ENCODE results near the gene TAOK2. TPM values are rescaled to one million over a fixed set of nuclear protein-coding genes. Genes with fewer than 3 reads are reported as not detected.

Gene TAOK2
- total and polyA plus RNA-seq, 2 of the 13 experiments (the other 11 are each of a cell fraction or from before 2014, with no cell fraction given): 17.4 to 43.2 TPM

- intact Hi-C loops (cut with micrococcal nuclease; ENCODE audit: unreplicated experiment) (loop anchor here (5.0 kb wide), 1 partner anchor 331 kb away; no protein-coding TSS in a partner anchor), in situ Hi-C loops (cut with HindIII; ENCODE audit: extremely low pct_ligation_motif_present, low pct_unique_long_range_greater_than_20kb) (loop anchor here (10.0 kb wide), 1 partner anchor 338 kb away; no protein-coding TSS in a partner anchor)
- Histone ChIP-seq H3K4me1 (ENCODE audit: insufficient read depth, low read length) (peaks cover 31% of the 10 kb centered on the region), H3K27me3 (ENCODE audit: control insufficient read depth in 1 of 2, insufficient read depth in 2 of 2, low read length in 2 of 2) (peaks cover 10 to 41% of the 10 kb centered on the region in 2 experiments), H3K79me2 (ENCODE audit: insufficient read depth, low read length) (no peaks in the 10 kb centered on the region), H3K9me3 (ENCODE audit: low read length) (no peaks in the 10 kb centered on the region), H3K36me3 (replicated peaks in 1 of 2; ENCODE audit: control insufficient read depth in 1 of 2, insufficient read depth in 2 of 2, low read length in 2 of 2) (no peaks in the 10 kb centered on the region), H3K4me2 (ENCODE audit: low read depth, low read length) (no peak overlapping the region), H2AFZ (ENCODE audit: low read length) (no peak overlapping the region), H3K27ac (ENCODE audit: extremely low read length, insufficient read depth, low read length) (no peak overlapping the region), H3K4me3 (replicated peaks in 1 of 3; ENCODE audit: insufficient read depth in 1 of 3, low read depth in 2 of 3, low read length in 3 of 3) (no peak overlapping the region), H4K20me1 (ENCODE audit: insufficient read depth, low read length) (no peaks in the 10 kb centered on the region; the same call in 1 of the 2 replicates), H3K9ac (ENCODE audit: insufficient read depth, low read depth, low read length) (no peak overlapping the region)
- ChIA-PET CTCF (ENCODE audit: low intra/inter-chr PET ratio, low total read pairs) (interaction anchor here (2.7 kb wide), 1 partner anchor 333 kb away, joined by 11 read pairs; no protein-coding TSS in a partner anchor), POLR2A (interaction anchor here (1.3 to 1.7 kb wide), 2 partner anchors 32 to 60 kb away, joined by 3 to 6 read pairs; partner anchors contain the start of genes ALDOA and TAOK2)
- 55% methylated on average over 7 of the region's 7 CpGs for WGBS (ENCODE audit: low lambda C conversion rate)
- BruUV-seq (replicated peaks): no TSS peak
- no peak for ATAC-seq
- no peak for DNase-seq (ENCODE audit: low spot score)
- FAIRE-seq: no peak
- TF ChIP-seq MAFF (IDR thresholded peaks at IDR 0.05; ENCODE audit: low read depth, low read length) (peak; percentile 83), ZBTB38 (CRISPR knock-in tag; IDR thresholded peaks at IDR 0.05) (no peak), MAFK (conservative IDR thresholded peaks at IDR 0.05 in 1 of 2, IDR thresholded peaks at IDR 0.05 in 1 of 2; ENCODE audit: low read length in 2 of 2) (peak; percentile 91)
These were observed 59.6 kb downstream of the TAOK2 start for GRCh38 chr16:30033270-30033669.

- FAIRE-seq: no peak
These were observed 66.6 kb downstream of the TAOK2 start for GRCh38 chr16:30040221-30040620.

More at GRCh38 chr16:30040221-30040620, 66.6 kb downstream of the TAOK2 start:
- H3K9ac ChIP-seq (ENCODE audit: insufficient read depth, low read depth, low read length): no peak overlapping the region
- H3K27me3 ChIP-seq (ENCODE audit: control insufficient read depth in 1 of 2, insufficient read depth in 2 of 2, low read length in 2 of 2): peaks cover 0 to 16% of the 10 kb centered on the region in 2 experiments; a peak in 2 of 5 replicates
- ATAC-seq: no peak
- TF ChIP-seq, protein P1, sequence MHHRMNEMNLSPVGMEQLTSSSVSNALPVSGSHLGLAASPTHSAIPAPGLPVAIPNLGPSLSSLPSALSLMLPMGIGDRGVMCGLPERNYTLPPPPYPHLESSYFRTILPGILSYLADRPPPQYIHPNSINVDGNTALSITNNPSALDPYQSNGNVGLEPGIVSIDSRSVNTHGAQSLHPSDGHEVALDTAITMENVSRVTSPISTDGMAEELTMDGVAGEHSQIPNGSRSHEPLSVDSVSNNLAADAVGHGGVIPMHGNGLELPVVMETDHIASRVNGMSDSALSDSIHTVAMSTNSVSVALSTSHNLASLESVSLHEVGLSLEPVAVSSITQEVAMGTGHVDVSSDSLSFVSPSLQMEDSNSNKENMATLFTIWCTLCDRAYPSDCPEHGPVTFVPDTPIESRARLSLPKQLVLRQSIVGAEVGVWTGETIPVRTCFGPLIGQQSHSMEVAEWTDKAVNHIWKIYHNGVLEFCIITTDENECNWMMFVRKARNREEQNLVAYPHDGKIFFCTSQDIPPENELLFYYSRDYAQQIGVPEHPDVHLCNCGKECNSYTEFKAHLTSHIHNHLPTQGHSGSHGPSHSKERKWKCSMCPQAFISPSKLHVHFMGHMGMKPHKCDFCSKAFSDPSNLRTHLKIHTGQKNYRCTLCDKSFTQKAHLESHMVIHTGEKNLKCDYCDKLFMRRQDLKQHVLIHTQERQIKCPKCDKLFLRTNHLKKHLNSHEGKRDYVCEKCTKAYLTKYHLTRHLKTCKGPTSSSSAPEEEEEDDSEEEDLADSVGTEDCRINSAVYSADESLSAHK (CRISPR knock-in tag; IDR thresholded peaks at IDR 0.05; ENCODE audit: borderline replicate concordance): no peak
- TF ChIP-seq ZNF710 (CRISPR knock-in tag; IDR thresholded peaks at IDR 0.05; ENCODE audit: borderline replicate concordance): no peak
- TF ChIP-seq HMG20B (CRISPR knock-in tag; conservative IDR thresholded peaks at IDR 0.05): no peak
- POLR2A ChIA-PET: no interaction called here
- H3K4me3 ChIP-seq (replicated peaks in 1 of 3; ENCODE audit: insufficient read depth in 1 of 3, low read depth in 2 of 3, low read length in 3 of 3): no peak overlapping the region
- no peaks in the 10 kb centered on the region for H3K36me3 ChIP-seq (replicated peaks in 1 of 2; ENCODE audit: control insufficient read depth in 1 of 2, insufficient read depth in 2 of 2, low read length in 2 of 2)
- CTCF ChIA-PET (ENCODE audit: low intra/inter-chr PET ratio, low total read pairs): no interaction called here
- intact Hi-C loops (cut with micrococcal nuclease; ENCODE audit: unreplicated experiment) (no loop called here), in situ Hi-C loops (cut with HindIII; ENCODE audit: extremely low pct_ligation_motif_present, low pct_unique_long_range_greater_than_20kb) (no loop called here)
- no peak for DNase-seq (ENCODE audit: low spot score)
- H3K79me2 ChIP-seq (ENCODE audit: insufficient read depth, low read length): no peaks in the 10 kb centered on the region
- no peak overlapping the region for H3K27ac ChIP-seq (ENCODE audit: extremely low read length, insufficient read depth, low read length)
- H4K20me1 ChIP-seq (ENCODE audit: insufficient read depth, low read length): no peaks in the 10 kb centered on the region
- no peaks in the 10 kb centered on the region for H3K9me3 ChIP-seq (ENCODE audit: low read length)
- no TSS peak for BruUV-seq (replicated peaks)
- no peak overlapping the region for H3K4me2 ChIP-seq (ENCODE audit: low read depth, low read length)
- WGBS (ENCODE audit: low lambda C conversion rate): 22% methylated on average over 5 of the region's 5 CpGs
- no peak overlapping the region for H2AFZ ChIP-seq (ENCODE audit: low read length)
- H3K4me1 ChIP-seq (ENCODE audit: insufficient read depth, low read length): peaks cover 8% of the 10 kb centered on the region; the same call in 1 of the 2 replicates

All from HepG2 (cell line).